SU-DHL-6 (cell line): ENCODE data around the gene SPOCD1.

ENCODE experiments used
- H2AFZ ChIP-seq: fragments of 200-600 bp; sonication (generic); 2 replicates; pipeline ENCODE4 v1.6.1; 2014; ENCODE audit warnings: low read depth, mild to moderate bottlenecking, moderate library complexity, mixed read lengths, antibody characterized with exemption, low read length; ENCODE audit not compliant: severe bottlenecking
- H3F3A ChIP-seq: fragments of 200-600 bp; shearing (Covaris generic); 2 replicates; pipeline ENCODE4 v1.6.0; 2016; ENCODE audit warnings: antibody characterized with exemption, mild to moderate bottlenecking; ENCODE audit not compliant: insufficient read depth
- H3K27ac ChIP-seq: fragments of 200-600 bp; sonication (generic); 2 replicates; pipeline ENCODE4 v1.5.1; 2016; ENCODE audit warnings: low read depth, mild to moderate bottlenecking, low read length, moderate library complexity, mixed read lengths
- H3K27me3 ChIP-seq: fragments of 200-600 bp; sonication (generic), shearing (Covaris generic); 2 replicates; pipeline ENCODE4 v1.6.0; 2014; ENCODE audit warnings: mild to moderate bottlenecking, low read length
- H3K36me3 ChIP-seq: fragments of 200-600 bp; sonication (generic); 2 replicates; pipeline ENCODE4 v1.6.1; 2014; ENCODE audit warnings: mild to moderate bottlenecking, low read length, mixed read lengths
- H3K4me2 ChIP-seq: fragments of 300-600, 200-600 bp; shearing (Covaris generic), sonication (generic); 2 replicates; pipeline ENCODE4 v1.6.0; 2014; ENCODE audit warnings: low read length, low read depth, mild to moderate bottlenecking; ENCODE audit not compliant: poor library complexity, severe bottlenecking
- H3K4me3 ChIP-seq: fragments of 200-600 bp; sonication (generic); 2 replicates; pipeline ENCODE4 v1.5.1; 2014; ENCODE audit warnings: antibody characterized with exemption, low read length, mild to moderate bottlenecking, mixed read lengths; ENCODE audit not compliant: insufficient read depth, poor library complexity, severe bottlenecking
- H3K79me2 ChIP-seq: fragments of 200-600 bp; sonication (generic); 2 replicates; pipeline ENCODE4 v1.6.1; 2014; ENCODE audit warnings: mild to moderate bottlenecking, low read length, moderate library complexity; ENCODE audit not compliant: insufficient read depth
- H3K9ac ChIP-seq: fragments of 200-600 bp; sonication (generic); 2 replicates; pipeline ENCODE4 v1.7.0; 2014; ENCODE audit warnings: mild to moderate bottlenecking, low read length
- H3K9me2 ChIP-seq: fragments of 200-600 bp; sonication (generic); replicated peaks from 2 replicates; pipeline ENCODE4 v1.6.1; 2014; ENCODE audit warnings: low read length; ENCODE audit not compliant: insufficient read depth
- H3K9me3 ChIP-seq: fragments of 200-600 bp; sonication (generic); 2 replicates; pipeline ENCODE4 v1.6.1; 2014; ENCODE audit warnings: low read length, mixed read lengths; ENCODE audit not compliant: insufficient read depth
- H4K20me1 ChIP-seq: fragments of 200-600 bp; sonication (generic); 2 replicates; pipeline ENCODE4 v1.6.1; 2014; ENCODE audit warnings: low read depth, mild to moderate bottlenecking, antibody characterized with exemption, low read length, moderate library complexity, mixed read lengths
- EZH2phosphoT487 ChIP-seq: fragments of 200-600 bp; sonication (generic), shearing (Covaris generic); conservative IDR thresholded peaks from 2 replicates; pipeline ENCODE4 v1.6.1; 2018; ENCODE audit warnings: mild to moderate bottlenecking, antibody characterized with exemption, low read length, moderate library complexity, mixed read lengths
- TF ChIP-seq, protein P1 (sequence below): fragments of 200-600 bp; sonication (generic); IDR thresholded peaks from one replicate; pipeline ENCODE4 v1.5.1; 2017; ENCODE audit warnings: antibody characterized with exemption, mild to moderate bottlenecking, low read length, moderate library complexity; ENCODE audit not compliant: insufficient read depth, poor library complexity, severe bottlenecking

SPOCD1 gene

GRCh38 chr1:31786366-31787060, 29.3 kb downstream of the SPOCD1 start:
- Histone ChIP-seq H3K9me3 (no peaks in the 10 kb centered on the region), H3K4me3 (no peak overlapping the region), H3F3A (peaks cover 12% of the 10 kb centered on the region), H3K27ac (no peak overlapping the region), H3K36me3 (no peaks in the 10 kb centered on the region), H3K9ac (no peak overlapping the region), H2AFZ (no peak overlapping the region), H3K27me3 (no peaks in the 10 kb centered on the region), H3K4me2 (no peak overlapping the region), H3K79me2 (no peaks in the 10 kb centered on the region), H3K9me2 (no peaks in the 10 kb centered on the region), H4K20me1 (no peaks in the 10 kb centered on the region)
- TF ChIP-seq, protein P1, sequence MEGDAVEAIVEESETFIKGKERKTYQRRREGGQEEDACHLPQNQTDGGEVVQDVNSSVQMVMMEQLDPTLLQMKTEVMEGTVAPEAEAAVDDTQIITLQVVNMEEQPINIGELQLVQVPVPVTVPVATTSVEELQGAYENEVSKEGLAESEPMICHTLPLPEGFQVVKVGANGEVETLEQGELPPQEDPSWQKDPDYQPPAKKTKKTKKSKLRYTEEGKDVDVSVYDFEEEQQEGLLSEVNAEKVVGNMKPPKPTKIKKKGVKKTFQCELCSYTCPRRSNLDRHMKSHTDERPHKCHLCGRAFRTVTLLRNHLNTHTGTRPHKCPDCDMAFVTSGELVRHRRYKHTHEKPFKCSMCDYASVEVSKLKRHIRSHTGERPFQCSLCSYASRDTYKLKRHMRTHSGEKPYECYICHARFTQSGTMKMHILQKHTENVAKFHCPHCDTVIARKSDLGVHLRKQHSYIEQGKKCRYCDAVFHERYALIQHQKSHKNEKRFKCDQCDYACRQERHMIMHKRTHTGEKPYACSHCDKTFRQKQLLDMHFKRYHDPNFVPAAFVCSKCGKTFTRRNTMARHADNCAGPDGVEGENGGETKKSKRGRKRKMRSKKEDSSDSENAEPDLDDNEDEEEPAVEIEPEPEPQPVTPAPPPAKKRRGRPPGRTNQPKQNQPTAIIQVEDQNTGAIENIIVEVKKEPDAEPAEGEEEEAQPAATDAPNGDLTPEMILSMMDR: no peak
- TF ChIP-seq EZH2phosphoT487: no peak

DNA sequence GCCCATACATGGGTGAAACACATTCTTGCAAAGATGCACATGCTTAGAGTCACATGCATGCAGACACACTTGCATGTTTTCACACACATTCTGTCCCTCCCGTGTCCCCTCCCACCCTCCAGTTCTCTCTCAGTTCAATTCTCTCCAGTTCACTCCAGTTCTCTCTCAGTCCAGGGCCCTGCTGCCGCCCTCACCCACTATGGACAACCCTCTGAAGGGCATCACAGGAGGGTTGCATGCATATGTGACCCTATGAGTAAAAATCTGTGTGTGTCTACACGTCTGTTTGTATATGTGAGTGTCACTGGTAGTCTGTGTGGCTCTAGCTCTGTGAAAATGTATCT, 29.9 kb downstream of the SPOCD1 start:
- no peak for TF ChIP-seq EZH2phosphoT487
- TF ChIP-seq, protein P1: no peak
- Histone ChIP-seq H4K20me1 (no peaks in the 10 kb centered on the region), H3K4me3 (no peak overlapping the region), H3K9me2 (no peaks in the 10 kb centered on the region), H3K4me2 (no peak overlapping the region), H3K9me3 (no peaks in the 10 kb centered on the region), H2AFZ (no peak overlapping the region), H3K27me3 (no peaks in the 10 kb centered on the region), H3K9ac (no peak overlapping the region), H3K79me2 (no peaks in the 10 kb centered on the region), H3K27ac (no peak overlapping the region), H3K36me3 (no peaks in the 10 kb centered on the region), H3F3A (peaks cover 12% of the 10 kb centered on the region)

DNA sequence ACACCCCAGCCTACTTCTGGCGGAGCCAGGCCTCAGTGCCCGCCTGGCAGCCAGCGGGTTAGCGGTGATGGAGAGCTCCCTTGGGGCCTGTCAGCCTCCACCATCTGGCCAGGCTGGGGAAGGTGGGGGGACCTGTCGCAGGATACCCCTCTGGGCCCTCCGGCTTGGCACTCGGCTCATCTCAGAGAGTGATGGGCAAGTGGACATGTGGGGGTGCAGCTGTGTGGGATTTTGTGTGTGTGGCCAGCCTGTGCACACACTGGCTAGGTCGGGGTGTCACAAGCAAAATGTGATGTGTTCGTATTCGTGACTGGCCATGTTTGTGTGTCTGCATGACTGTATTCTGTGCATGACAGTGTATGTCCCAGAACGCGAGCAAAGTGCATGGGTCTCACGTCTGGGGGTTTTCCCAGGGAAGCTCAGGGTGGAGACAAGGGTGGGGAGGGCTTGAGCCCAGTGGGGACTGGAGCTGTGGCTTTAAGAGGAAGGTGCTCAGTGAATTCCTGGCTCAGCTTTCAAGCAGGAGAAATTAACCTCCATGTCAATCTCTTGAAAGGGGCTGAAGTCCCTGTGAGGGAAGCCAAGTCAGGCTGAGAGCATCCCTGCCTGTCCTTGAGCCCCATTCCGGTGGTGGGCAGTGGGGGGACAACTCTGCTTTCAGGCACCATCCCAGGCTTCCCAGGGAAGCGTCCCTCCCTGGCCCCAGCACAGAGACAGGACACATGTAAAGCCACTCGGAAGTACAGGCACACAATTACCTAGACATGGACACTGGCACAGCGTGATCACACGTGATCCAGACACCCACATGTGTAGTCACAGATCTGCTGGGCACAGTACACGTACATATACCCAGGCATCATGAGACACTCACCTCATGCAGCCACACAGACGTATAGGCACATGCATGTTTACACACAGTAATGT, 30.5 kb downstream of the SPOCD1 start:
- H3K27ac ChIP-seq: peak overlapping the region; percentile 46
- H3K4me3 ChIP-seq: no peak overlapping the region
- no peaks in the 10 kb centered on the region for H3K36me3 ChIP-seq
- peak overlapping the region; percentile 17 for H2AFZ ChIP-seq
- H4K20me1 ChIP-seq: no peaks in the 10 kb centered on the region
- no peaks in the 10 kb centered on the region for H3K9me2 ChIP-seq
- peaks cover 12% of the 10 kb centered on the region for H3F3A ChIP-seq
- no peaks in the 10 kb centered on the region for H3K9me3 ChIP-seq
- H3K27me3 ChIP-seq: no peaks in the 10 kb centered on the region
- H3K9ac ChIP-seq: peak overlapping the region; percentile 33
- TF ChIP-seq EZH2phosphoT487: no peak
- TF ChIP-seq, protein P1: no peak
- peak overlapping the region; percentile 33 for H3K4me2 ChIP-seq
- H3K79me2 ChIP-seq: no peaks in the 10 kb centered on the region
